Loucy (cell line): ENCODE data around the gene DGUOK.

Source experiments
- CTCF ChIP-seq: fragments of 200-600 bp; sonication (generic); conservative IDR thresholded peaks from 2 replicates; pipeline ENCODE4 v1.5.1; 2014; ENCODE audit warnings: mild to moderate bottlenecking, antibody characterized with exemption, low read length
- EZH2phosphoT487 ChIP-seq: fragments of 200-600 bp; IDR thresholded peaks from 2 replicates; pipeline ENCODE4 v1.6.1; 2018; ENCODE audit warnings: antibody characterized with exemption, mild to moderate bottlenecking, moderate library complexity, borderline replicate concordance

GRCh38 chr2:74000666-74001065 lies 74.0 kb downstream of the DGUOK start:
- TF ChIP-seq CTCF = no peak
- no peak for TF ChIP-seq EZH2phosphoT487
